Lower lobe of right lung (tissue), 2 donors: ENCODE measurements around the gene PPFIA1. TPM values are rescaled to one million over a fixed set of nuclear protein-coding genes. Genes with fewer than 3 reads are reported as not detected.

ENCODE experiments used
- ATAC-seq, 2 donors: fragments of 200-7000 bp; cut with Tn5 transposase; one replicate each; pipeline ENCODE4 v1.9.1; 2020 to 2022; ENCODE audit warnings: mild to moderate bottlenecking in 2 of 2, moderate library complexity in 2 of 2
- DNase-seq: peaks from one replicate; pipeline ENCODE4 v3.0.0-alpha.2; 2020
- H3K27ac ChIP-seq: fragments of 200-600 bp; one replicate; pipeline ENCODE4 v1.8.0; 2022
- H3K27me3 ChIP-seq: fragments of 200-600 bp; one replicate; pipeline ENCODE4 v1.8.0; 2022; ENCODE audit warnings: low read depth
- H3K36me3 ChIP-seq: fragments of 200-600 bp; one replicate; pipeline ENCODE4 v1.8.0; 2022; ENCODE audit warnings: mild to moderate bottlenecking
- H3K4me1 ChIP-seq: fragments of 200-600 bp; one replicate; pipeline ENCODE4 v1.8.0; 2022
- H3K4me3 ChIP-seq: fragments of 200-600 bp; one replicate; pipeline ENCODE4 v1.8.0; 2022; ENCODE audit warnings: mild to moderate bottlenecking
- H3K9me3 ChIP-seq: fragments of 200-600 bp; one replicate; pipeline ENCODE4 v1.8.0; 2022
- intact Hi-C: fragments of 100-400 bp; cut with DNase I; formaldehyde crosslinking; loops from one replicate; pipeline ENCODE4 v1.11.0; 2022
- total RNA-seq: library from RNA; stranded (reverse); fragmentation: NEBNext Ultra II Directional; extraction: Animal tissue kit (Norgen Biotek cat#: 25700); gene quantifications from one replicate; pipeline ENCODE4 v1.2.1, GENCODE V29; 2021
- TF ChIP-seq, protein P1 (sequence below): fragments of 200-600 bp; IDR thresholded peaks from one replicate; pipeline ENCODE4 v1.8.0; 2022; ENCODE audit warnings: antibody characterized with exemption, mild to moderate bottlenecking
- donor health status: DM: no; HTN: yes; CAD: no; lungs with severe emphysema.

The PPFIA1 gene
- total RNA-seq, 1 donor from 2014 or later: 81.0 TPM

DNA sequence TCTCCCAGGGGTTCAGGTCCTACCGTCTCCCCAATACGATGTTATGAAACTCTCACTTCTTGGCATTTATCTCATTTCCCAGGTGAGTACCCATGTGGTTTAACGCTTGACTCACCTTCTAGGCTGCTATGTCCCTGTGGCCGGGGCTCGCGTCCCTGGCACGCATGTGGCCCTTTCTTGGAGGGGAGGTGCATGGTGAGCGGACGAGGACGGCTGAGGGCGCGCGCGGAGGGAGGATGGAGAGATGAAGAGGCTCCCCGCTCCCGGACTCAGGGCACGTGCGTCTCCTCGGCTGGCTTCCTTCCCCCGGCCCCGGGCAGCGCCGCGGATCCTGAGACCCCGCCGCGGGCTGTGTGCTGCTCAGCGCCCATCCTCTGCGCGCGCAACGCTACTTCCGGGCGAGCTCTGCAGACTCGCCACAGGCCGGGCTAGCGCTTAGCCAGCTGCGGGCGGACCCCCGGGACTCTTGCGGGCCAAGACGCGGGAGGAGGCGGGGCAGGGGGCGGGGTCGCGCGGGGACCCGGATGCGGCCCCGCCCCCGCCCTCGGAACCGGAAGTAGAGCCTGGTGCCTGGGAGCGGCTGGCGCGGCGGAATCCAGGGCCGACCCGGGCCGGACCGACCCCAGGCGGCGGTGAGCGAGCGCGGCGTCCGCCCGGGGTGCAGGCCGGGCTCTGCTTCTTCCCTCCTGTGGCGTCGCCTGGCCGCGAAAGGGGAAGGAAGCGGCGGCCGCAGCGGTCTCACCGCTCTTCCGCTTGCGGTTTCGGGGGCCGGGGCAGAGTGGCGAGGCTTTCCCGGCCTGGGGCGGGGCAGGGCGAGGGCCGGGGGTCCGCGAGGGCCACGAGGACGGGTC is 127.7 kb downstream of the PPFIA1 start, which contains the start of gene CTTN:
Gene CTTN (plus strand): TSS at position 547 of the 851 bp plus-strand sequence. CDS start 8,769 bp downstream, outside the sequence.
- H3K36me3 ChIP-seq: no peaks in the 10 kb centered on the region
- ATAC-seq (peak; percentile 91 to 93), DNase-seq (peak; percentile 85)
- intact Hi-C loops: no loop called here
- peaks cover 36% of the 10 kb centered on the region for H3K4me1 ChIP-seq
- H3K9me3 ChIP-seq: no peaks in the 10 kb centered on the region
- H3K4me3 ChIP-seq: peak within 1 kb of the TSS; percentile 88
- TF ChIP-seq, protein P1, sequence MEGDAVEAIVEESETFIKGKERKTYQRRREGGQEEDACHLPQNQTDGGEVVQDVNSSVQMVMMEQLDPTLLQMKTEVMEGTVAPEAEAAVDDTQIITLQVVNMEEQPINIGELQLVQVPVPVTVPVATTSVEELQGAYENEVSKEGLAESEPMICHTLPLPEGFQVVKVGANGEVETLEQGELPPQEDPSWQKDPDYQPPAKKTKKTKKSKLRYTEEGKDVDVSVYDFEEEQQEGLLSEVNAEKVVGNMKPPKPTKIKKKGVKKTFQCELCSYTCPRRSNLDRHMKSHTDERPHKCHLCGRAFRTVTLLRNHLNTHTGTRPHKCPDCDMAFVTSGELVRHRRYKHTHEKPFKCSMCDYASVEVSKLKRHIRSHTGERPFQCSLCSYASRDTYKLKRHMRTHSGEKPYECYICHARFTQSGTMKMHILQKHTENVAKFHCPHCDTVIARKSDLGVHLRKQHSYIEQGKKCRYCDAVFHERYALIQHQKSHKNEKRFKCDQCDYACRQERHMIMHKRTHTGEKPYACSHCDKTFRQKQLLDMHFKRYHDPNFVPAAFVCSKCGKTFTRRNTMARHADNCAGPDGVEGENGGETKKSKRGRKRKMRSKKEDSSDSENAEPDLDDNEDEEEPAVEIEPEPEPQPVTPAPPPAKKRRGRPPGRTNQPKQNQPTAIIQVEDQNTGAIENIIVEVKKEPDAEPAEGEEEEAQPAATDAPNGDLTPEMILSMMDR: no peak
- H3K27me3 ChIP-seq: peaks cover 15% of the 10 kb centered on the region
- peak within 1 kb of the TSS; percentile 84 for H3K27ac ChIP-seq

DNA sequence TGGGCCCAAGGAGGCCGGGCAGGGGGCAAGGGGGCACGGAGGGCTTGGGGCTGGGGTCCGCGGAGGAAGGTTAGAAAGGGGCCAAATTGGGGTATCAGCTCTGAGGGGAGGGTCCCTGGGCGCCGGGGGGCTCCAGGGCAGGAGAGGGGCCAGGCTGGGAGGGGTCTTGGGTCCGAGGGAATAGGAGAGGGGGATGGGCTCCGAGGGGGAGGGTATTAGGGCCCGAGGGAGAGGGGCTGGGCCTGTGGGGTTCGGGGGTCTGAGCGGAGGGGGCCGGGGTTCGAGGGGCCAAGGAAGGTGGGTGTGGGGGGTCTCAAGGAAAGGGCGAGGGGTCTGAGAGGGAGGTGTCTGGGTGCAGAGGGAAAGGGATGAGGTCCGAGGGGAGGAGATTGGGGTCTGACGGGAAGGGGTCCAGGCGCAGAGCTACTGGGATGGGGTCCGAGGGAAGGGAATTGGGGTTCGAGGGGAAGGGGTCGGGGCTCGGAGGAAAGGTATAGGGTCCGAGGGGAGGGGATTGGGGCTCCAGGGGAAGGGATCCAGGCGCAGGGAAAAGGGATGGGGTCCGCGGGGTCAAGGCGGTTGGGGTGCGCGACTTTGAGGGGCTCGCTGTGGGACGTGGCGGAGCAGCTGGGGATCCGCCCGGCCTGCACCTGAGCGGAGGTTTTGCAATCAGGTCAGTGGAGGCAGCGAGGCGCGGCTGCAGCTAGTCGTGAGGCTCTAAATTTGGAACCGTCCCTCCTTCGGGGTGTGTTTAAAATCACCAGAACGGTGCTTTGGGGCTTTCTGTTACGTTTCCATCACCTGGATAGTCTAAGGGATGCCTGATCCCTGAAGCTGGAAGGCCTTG is 128.6 kb downstream of the PPFIA1 start:
- Histone ChIP-seq H3K4me1 (peaks cover 36% of the 10 kb centered on the region), H3K36me3 (no peaks in the 10 kb centered on the region), H3K9me3 (no peaks in the 10 kb centered on the region), H3K4me3 (peak overlapping the region; percentile 88), H3K27ac (peak overlapping the region; percentile 84), H3K27me3 (peaks cover 17% of the 10 kb centered on the region)
- intact Hi-C loops: no loop called here
- ATAC-seq (peak; percentile 33 to 45), DNase-seq (no peak)
- TF ChIP-seq, protein P1: no peak

GRCh38 chr11:70399681-70400112 is 129.2 kb downstream of the PPFIA1 start:
- DNase-seq (peak; percentile 78), ATAC-seq (peak; percentile 83 to 86)
- Histone ChIP-seq H3K27ac (peak overlapping the region; percentile 84), H3K4me1 (peaks cover 36% of the 10 kb centered on the region), H3K4me3 (peak overlapping the region; percentile 88), H3K9me3 (no peaks in the 10 kb centered on the region), H3K27me3 (peaks cover 19% of the 10 kb centered on the region), H3K36me3 (no peaks in the 10 kb centered on the region)
- intact Hi-C loops: no loop called here
- TF ChIP-seq, protein P1: no peak

- no peak for ATAC-seq
- intact Hi-C loops: no loop called here
- H3K9me3 ChIP-seq: no peaks in the 10 kb centered on the region
- peaks cover 19% of the 10 kb centered on the region for H3K27me3 ChIP-seq
- TF ChIP-seq, protein P1: no peak
- H3K4me1 ChIP-seq: peaks cover 36% of the 10 kb centered on the region
- H3K4me3 ChIP-seq: no peak overlapping the region
- no peak overlapping the region for H3K27ac ChIP-seq
- peaks cover 6% of the 10 kb centered on the region for H3K36me3 ChIP-seq
- no peak for DNase-seq
Measured at GRCh38 chr11:70400643-70401042, 130.2 kb downstream of the PPFIA1 start.

DNA sequence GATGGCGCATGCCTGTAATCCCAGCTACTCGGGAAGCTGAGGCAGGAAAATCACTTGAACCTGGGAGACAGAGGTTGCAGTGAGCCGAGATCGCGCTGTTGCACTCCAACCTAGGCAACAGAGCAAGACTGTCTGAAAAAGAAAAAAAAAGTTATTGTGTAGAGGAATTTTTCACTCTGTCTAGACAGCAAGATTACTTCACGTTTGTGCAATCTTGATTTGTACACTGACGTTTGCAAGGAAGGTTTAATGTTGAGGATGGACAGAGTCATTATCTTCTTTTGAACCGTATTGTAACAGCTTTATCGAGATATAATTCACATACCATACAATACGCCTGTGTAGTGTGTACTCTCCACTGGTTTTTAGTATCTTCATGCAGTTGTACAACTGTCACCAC is 131.5 kb downstream of the PPFIA1 start:
- Histone ChIP-seq H3K4me1 (peaks cover 31% of the 10 kb centered on the region), H3K27me3 (peaks cover 9% of the 10 kb centered on the region), H3K9me3 (no peaks in the 10 kb centered on the region), H3K27ac (no peak overlapping the region), H3K36me3 (peaks cover 19% of the 10 kb centered on the region), H3K4me3 (no peak overlapping the region)
- DNase-seq (no peak), ATAC-seq (no peak)
- TF ChIP-seq, protein P1: no peak
- intact Hi-C loops: no loop called here
